H1 (cell line): Measurements from ENCODE around the gene POLR2C.

Source experiments
- EZH2 ChIP-seq: fragments of 200-600 bp; sonication (generic); IDR thresholded peaks from 2 replicates; pipeline ENCODE4 v1.7.1; 2012; ENCODE audit warnings: low read depth, mild to moderate bottlenecking, moderate library complexity, low read length, inconsistent platforms; ENCODE audit not compliant: severe bottlenecking
- GTF2F1 ChIP-seq: IDR thresholded peaks from 2 replicates; pipeline ENCODE4 v1.6.1; 2012; ENCODE audit warnings: low read depth, low read length, improper control_type of control experiment, borderline replicate concordance
- POLR2A ChIP-seq, 2 experiments: IDR thresholded peaks; 1 replicate in 1 of 2; 2 replicates in 1 of 2; pipeline ENCODE4 v1.6.1; 2011; ENCODE audit warnings: low read depth in 2 of 2, low read length in 2 of 2, mild to moderate bottlenecking in 2 of 2; ENCODE audit errors: control extremely low read depth in 1 of 2
- POLR2AphosphoS5 ChIP-seq: IDR thresholded peaks from 2 replicates; pipeline ENCODE4 v1.6.1; 2011; ENCODE audit warnings: low read depth, low read length
- POU5F1 ChIP-seq: IDR thresholded peaks from 2 replicates; pipeline ENCODE4 v1.6.1; 2011; ENCODE audit warnings: low read depth, mild to moderate bottlenecking, low read length, moderate library complexity
- SIRT6 ChIP-seq: IDR thresholded peaks from one replicate; pipeline ENCODE4 v1.7.1; 2012; ENCODE audit warnings: low read length, inconsistent platforms
- TAF1 ChIP-seq: IDR thresholded peaks from 2 replicates; pipeline ENCODE4 v1.6.1; 2011; ENCODE audit warnings: mild to moderate bottlenecking, low read depth, low read length
- YY1 ChIP-seq: IDR thresholded peaks from 2 replicates; pipeline ENCODE4 v1.6.1; 2011; ENCODE audit warnings: low read depth, mild to moderate bottlenecking, low read length
- TF ChIP-seq, protein P1 (sequence below), 3 experiments: IDR thresholded peaks; 1 replicate in 2 of 3; 2 replicates in 1 of 3; pipeline versions ENCODE4 v1.5.1 to v1.6.1; 2011; ENCODE audit warnings: low read length in 3 of 3, mild to moderate bottlenecking in 3 of 3, inconsistent platforms in 2 of 3, low read depth in 1 of 3, moderate library complexity in 1 of 3; ENCODE audit not compliant: insufficient read depth in 1 of 3; ENCODE audit errors: control extremely low read depth in 1 of 3
- TF ChIP-seq, protein P2 (sequence below): IDR thresholded peaks from 2 replicates; pipeline ENCODE4 v1.6.1; 2012; ENCODE audit warnings: inconsistent platforms
- TF ChIP-seq, protein P3 (sequence below): fragments of 300-600 bp; sonication (generic); IDR thresholded peaks from 2 replicates; pipeline ENCODE4 v1.7.1; 2012; ENCODE audit warnings: low read length, moderate library complexity, mild to moderate bottlenecking, inconsistent platforms; ENCODE audit not compliant: insufficient replicate concordance
- TF ChIP-seq, protein P4 (sequence below): IDR thresholded peaks from 2 replicates; pipeline ENCODE4 v1.6.1; 2012; ENCODE audit warnings: low read length, inconsistent platforms

DNA sequence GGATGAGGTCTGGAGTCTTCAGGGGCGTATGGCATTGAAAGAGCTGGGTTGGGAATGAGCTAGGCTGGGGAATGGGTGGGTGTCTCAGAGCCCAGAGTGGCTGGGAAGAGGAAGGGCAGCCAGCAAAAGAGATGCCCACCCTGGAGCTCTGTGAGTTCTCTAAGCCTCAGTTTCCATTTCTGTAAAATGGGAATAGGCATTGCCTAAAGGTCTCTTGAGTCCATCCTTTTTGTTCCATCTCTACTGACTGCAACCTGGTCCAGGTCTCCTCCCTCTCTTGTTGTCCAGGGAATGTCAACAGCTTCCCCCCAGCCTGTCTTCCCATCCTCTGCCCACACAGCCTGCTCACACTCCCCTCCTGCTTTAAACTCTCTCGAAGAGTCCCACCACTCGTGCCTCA lies 54.3 kb downstream of the POLR2C start:
- TF ChIP-seq, protein P1, sequence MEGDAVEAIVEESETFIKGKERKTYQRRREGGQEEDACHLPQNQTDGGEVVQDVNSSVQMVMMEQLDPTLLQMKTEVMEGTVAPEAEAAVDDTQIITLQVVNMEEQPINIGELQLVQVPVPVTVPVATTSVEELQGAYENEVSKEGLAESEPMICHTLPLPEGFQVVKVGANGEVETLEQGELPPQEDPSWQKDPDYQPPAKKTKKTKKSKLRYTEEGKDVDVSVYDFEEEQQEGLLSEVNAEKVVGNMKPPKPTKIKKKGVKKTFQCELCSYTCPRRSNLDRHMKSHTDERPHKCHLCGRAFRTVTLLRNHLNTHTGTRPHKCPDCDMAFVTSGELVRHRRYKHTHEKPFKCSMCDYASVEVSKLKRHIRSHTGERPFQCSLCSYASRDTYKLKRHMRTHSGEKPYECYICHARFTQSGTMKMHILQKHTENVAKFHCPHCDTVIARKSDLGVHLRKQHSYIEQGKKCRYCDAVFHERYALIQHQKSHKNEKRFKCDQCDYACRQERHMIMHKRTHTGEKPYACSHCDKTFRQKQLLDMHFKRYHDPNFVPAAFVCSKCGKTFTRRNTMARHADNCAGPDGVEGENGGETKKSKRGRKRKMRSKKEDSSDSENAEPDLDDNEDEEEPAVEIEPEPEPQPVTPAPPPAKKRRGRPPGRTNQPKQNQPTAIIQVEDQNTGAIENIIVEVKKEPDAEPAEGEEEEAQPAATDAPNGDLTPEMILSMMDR (IDR thresholded peaks at IDR 0.05; ENCODE audit: control extremely low read depth in 1 of 3, insufficient read depth in 1 of 3, low read depth in 1 of 3, low read length in 3 of 3): no peak
- no peak for TF ChIP-seq YY1
- TF ChIP-seq POLR2AphosphoS5: no peak
- TF ChIP-seq POU5F1: no peak
- TF ChIP-seq, protein P2, sequence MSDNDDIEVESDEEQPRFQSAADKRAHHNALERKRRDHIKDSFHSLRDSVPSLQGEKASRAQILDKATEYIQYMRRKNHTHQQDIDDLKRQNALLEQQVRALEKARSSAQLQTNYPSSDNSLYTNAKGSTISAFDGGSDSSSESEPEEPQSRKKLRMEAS: no peak
- TF ChIP-seq, protein P3, sequence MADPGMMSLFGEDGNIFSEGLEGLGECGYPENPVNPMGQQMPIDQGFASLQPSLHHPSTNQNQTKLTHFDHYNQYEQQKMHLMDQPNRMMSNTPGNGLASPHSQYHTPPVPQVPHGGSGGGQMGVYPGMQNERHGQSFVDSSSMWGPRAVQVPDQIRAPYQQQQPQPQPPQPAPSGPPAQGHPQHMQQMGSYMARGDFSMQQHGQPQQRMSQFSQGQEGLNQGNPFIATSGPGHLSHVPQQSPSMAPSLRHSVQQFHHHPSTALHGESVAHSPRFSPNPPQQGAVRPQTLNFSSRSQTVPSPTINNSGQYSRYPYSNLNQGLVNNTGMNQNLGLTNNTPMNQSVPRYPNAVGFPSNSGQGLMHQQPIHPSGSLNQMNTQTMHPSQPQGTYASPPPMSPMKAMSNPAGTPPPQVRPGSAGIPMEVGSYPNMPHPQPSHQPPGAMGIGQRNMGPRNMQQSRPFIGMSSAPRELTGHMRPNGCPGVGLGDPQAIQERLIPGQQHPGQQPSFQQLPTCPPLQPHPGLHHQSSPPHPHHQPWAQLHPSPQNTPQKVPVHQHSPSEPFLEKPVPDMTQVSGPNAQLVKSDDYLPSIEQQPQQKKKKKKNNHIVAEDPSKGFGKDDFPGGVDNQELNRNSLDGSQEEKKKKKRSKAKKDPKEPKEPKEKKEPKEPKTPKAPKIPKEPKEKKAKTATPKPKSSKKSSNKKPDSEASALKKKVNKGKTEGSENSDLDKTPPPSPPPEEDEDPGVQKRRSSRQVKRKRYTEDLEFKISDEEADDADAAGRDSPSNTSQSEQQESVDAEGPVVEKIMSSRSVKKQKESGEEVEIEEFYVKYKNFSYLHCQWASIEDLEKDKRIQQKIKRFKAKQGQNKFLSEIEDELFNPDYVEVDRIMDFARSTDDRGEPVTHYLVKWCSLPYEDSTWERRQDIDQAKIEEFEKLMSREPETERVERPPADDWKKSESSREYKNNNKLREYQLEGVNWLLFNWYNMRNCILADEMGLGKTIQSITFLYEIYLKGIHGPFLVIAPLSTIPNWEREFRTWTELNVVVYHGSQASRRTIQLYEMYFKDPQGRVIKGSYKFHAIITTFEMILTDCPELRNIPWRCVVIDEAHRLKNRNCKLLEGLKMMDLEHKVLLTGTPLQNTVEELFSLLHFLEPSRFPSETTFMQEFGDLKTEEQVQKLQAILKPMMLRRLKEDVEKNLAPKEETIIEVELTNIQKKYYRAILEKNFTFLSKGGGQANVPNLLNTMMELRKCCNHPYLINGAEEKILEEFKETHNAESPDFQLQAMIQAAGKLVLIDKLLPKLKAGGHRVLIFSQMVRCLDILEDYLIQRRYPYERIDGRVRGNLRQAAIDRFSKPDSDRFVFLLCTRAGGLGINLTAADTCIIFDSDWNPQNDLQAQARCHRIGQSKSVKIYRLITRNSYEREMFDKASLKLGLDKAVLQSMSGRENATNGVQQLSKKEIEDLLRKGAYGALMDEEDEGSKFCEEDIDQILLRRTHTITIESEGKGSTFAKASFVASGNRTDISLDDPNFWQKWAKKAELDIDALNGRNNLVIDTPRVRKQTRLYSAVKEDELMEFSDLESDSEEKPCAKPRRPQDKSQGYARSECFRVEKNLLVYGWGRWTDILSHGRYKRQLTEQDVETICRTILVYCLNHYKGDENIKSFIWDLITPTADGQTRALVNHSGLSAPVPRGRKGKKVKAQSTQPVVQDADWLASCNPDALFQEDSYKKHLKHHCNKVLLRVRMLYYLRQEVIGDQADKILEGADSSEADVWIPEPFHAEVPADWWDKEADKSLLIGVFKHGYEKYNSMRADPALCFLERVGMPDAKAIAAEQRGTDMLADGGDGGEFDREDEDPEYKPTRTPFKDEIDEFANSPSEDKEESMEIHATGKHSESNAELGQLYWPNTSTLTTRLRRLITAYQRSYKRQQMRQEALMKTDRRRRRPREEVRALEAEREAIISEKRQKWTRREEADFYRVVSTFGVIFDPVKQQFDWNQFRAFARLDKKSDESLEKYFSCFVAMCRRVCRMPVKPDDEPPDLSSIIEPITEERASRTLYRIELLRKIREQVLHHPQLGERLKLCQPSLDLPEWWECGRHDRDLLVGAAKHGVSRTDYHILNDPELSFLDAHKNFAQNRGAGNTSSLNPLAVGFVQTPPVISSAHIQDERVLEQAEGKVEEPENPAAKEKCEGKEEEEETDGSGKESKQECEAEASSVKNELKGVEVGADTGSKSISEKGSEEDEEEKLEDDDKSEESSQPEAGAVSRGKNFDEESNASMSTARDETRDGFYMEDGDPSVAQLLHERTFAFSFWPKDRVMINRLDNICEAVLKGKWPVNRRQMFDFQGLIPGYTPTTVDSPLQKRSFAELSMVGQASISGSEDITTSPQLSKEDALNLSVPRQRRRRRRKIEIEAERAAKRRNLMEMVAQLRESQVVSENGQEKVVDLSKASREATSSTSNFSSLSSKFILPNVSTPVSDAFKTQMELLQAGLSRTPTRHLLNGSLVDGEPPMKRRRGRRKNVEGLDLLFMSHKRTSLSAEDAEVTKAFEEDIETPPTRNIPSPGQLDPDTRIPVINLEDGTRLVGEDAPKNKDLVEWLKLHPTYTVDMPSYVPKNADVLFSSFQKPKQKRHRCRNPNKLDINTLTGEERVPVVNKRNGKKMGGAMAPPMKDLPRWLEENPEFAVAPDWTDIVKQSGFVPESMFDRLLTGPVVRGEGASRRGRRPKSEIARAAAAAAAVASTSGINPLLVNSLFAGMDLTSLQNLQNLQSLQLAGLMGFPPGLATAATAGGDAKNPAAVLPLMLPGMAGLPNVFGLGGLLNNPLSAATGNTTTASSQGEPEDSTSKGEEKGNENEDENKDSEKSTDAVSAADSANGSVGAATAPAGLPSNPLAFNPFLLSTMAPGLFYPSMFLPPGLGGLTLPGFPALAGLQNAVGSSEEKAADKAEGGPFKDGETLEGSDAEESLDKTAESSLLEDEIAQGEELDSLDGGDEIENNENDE: no peak
- TF ChIP-seq EZH2: no peak
- TF ChIP-seq, protein P4, sequence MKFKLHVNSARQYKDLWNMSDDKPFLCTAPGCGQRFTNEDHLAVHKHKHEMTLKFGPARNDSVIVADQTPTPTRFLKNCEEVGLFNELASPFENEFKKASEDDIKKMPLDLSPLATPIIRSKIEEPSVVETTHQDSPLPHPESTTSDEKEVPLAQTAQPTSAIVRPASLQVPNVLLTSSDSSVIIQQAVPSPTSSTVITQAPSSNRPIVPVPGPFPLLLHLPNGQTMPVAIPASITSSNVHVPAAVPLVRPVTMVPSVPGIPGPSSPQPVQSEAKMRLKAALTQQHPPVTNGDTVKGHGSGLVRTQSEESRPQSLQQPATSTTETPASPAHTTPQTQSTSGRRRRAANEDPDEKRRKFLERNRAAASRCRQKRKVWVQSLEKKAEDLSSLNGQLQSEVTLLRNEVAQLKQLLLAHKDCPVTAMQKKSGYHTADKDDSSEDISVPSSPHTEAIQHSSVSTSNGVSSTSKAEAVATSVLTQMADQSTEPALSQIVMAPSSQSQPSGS: no peak
- TF ChIP-seq TAF1: no peak
- no peak for TF ChIP-seq POLR2A (IDR thresholded peaks at IDR 0.05; ENCODE audit: control extremely low read depth in 1 of 2, low read depth in 2 of 2, low read length in 2 of 2)
- TF ChIP-seq GTF2F1: no peak
- no peak for TF ChIP-seq SIRT6
